Measurements from ENCODE around the gene HOXA7.

DNA sequence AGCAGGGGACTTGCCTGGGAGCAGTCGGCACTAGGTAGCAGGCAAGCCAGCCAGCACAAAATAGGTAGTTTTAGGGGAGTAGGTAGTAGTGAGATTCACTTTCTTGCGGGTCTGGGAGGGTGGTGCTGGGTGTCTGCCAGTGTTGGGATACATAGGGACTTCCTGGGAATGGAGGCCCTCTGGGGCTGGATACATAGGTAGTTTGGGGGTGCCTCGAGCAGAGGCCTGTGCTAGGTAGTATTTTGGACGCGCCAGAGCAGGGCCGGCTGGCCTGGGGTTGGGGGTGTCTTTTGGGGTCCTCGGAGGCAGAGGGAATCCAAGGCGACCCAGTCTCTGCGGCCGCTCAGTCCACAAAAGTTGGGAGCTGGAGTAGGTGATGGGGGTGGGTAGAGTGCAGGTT lies 2.1 kb downstream of the HOXA7 start:
- TF ChIP-seq, protein P1, sequence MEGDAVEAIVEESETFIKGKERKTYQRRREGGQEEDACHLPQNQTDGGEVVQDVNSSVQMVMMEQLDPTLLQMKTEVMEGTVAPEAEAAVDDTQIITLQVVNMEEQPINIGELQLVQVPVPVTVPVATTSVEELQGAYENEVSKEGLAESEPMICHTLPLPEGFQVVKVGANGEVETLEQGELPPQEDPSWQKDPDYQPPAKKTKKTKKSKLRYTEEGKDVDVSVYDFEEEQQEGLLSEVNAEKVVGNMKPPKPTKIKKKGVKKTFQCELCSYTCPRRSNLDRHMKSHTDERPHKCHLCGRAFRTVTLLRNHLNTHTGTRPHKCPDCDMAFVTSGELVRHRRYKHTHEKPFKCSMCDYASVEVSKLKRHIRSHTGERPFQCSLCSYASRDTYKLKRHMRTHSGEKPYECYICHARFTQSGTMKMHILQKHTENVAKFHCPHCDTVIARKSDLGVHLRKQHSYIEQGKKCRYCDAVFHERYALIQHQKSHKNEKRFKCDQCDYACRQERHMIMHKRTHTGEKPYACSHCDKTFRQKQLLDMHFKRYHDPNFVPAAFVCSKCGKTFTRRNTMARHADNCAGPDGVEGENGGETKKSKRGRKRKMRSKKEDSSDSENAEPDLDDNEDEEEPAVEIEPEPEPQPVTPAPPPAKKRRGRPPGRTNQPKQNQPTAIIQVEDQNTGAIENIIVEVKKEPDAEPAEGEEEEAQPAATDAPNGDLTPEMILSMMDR (IDR thresholded peaks at IDR 0.05; ENCODE audit: poor library complexity): no peak
- TF ChIP-seq EZH2 (IDR thresholded peaks at IDR 0.05; ENCODE audit: borderline replicate concordance): no peak
